Stimulated activated CD8-positive, alpha-beta memory T cell treated with anti-CD3 and anti-CD28 coated beads, Interleukin-4, amount 100 ng/mL, for 24 hours (primary cell): ENCODE results near the gene RBM33.

ENCODE experiments used
- DNase-seq: peaks from one replicate; pipeline ENCODE4 v3.0.0-alpha.2; 2020; ENCODE audit warnings: low read depth

RBM33 gene

GRCh38 chr7:155825336-155825735 lies 180.9 kb downstream of the RBM33 start:
- DNase-seq = no peak

- no peak for DNase-seq
Observed at GRCh38 chr7:155829796-155830470, 185.5 kb downstream of the RBM33 start.
